A673 (cell line): ENCODE measurements around the gene INPP4B.

ENCODE experiments used
- CTCF ChIP-seq: fragments of 300-800, 200-600 bp; sonication (generic); conservative IDR thresholded peaks from 2 replicates; pipeline ENCODE4 v1.5.1; 2017; ENCODE audit warnings: low read depth, mild to moderate bottlenecking, antibody characterized with exemption, low read length, moderate library complexity, mixed read lengths
- EZH2 ChIP-seq: fragments of 200-600 bp; sonication (generic); IDR thresholded peaks from 2 replicates; pipeline ENCODE4 v1.6.1; 2017; ENCODE audit warnings: borderline replicate concordance, low read depth, mild to moderate bottlenecking, mixed read lengths, antibody characterized with exemption, low read length; ENCODE audit not compliant: poor library complexity, severe bottlenecking

GRCh38 chr4:142100941-142101340 lies 745.2 kb downstream of the INPP4B start:
- TF ChIP-seq EZH2 = no peak
- TF ChIP-seq CTCF = no peak
